C4-2B (cell line): ENCODE measurements around the gene MOB3C.

ENCODE experiments used
- CTCF ChIP-seq: fragments of 450-650 bp; conservative IDR thresholded peaks from 2 replicates; pipeline ENCODE4 v1.5.1; 2017; ENCODE audit warnings: mild to moderate bottlenecking
- ZFX ChIP-seq: fragments of 450-650 bp; IDR thresholded peaks from 2 replicates; pipeline ENCODE4 v1.6.1; 2017

- no peak for TF ChIP-seq CTCF
- TF ChIP-seq ZFX: no peak
Measured at GRCh38 chr1:46615088-46615487, 1.5 kb downstream of the MOB3C start.
